MCF 10A (cell line): ENCODE data around the gene WWOX. TPM values are rescaled to one million over a fixed set of nuclear protein-coding genes. Genes with fewer than 3 reads are reported as not detected.

Source experiments
- BruUV-seq: library from RNA; stranded (reverse); fragments of 400-500 nt; replicated peaks from 2 replicates; lab custom pipeline; 2021; lab: Mats Ljungman, UMichigan
- CTCF ChIA-PET: fragments of 300-600 bp; sonication (Branson Sonifier 250); formaldehyde crosslinking; extraction: SDS; loops from one replicate; lab custom pipeline; 2021; ENCODE audit warnings: antibody characterized with exemption, inconsistent platforms; lab: Yijun Ruan, JAX
- POLR2A ChIA-PET: fragments of 300-600, 350-650 bp; sonication (Branson Sonifier 250); formaldehyde crosslinking; extraction: SDS; loops from one replicate; lab custom pipeline; 2020; ENCODE audit warnings: antibody characterized with exemption, inconsistent platforms; lab: Yijun Ruan, JAX
- DNase-seq: peaks from one replicate; pipeline ENCODE4 v3.0.0-alpha.2; 2018; ENCODE audit not compliant: unreplicated experiment
- H3K27ac Mint-ChIP-seq: one replicate; pipeline ENCODE4 v1.8.0; 2022; ENCODE audit warnings: mild to moderate bottlenecking, low read depth, mixed read lengths; ENCODE audit not compliant: unreplicated experiment
- H3K27me3 Mint-ChIP-seq: one replicate; pipeline ENCODE4 v1.8.0; 2022; ENCODE audit warnings: mixed read lengths; ENCODE audit not compliant: insufficient read depth, unreplicated experiment
- H3K36me3 Mint-ChIP-seq: one replicate; pipeline ENCODE4 v1.8.0; 2022; ENCODE audit warnings: mild to moderate bottlenecking, moderate library complexity, mixed read lengths; ENCODE audit not compliant: insufficient read depth, unreplicated experiment
- H3K4me1 Mint-ChIP-seq: one replicate; pipeline ENCODE4 v1.8.0; 2022; ENCODE audit warnings: mixed read lengths; ENCODE audit not compliant: insufficient read depth, unreplicated experiment
- H3K4me3 Mint-ChIP-seq: one replicate; pipeline ENCODE4 v1.8.0; 2022; ENCODE audit warnings: mild to moderate bottlenecking, moderate library complexity, mixed read lengths; ENCODE audit not compliant: unreplicated experiment
- H3K9me3 Mint-ChIP-seq: one replicate; pipeline ENCODE4 v1.8.0; 2022; ENCODE audit warnings: mixed read lengths; ENCODE audit not compliant: unreplicated experiment
- CTCF ChIP-seq: fragments of 200-600 bp; IDR thresholded peaks from one replicate; pipeline ENCODE4 v1.8.0; 2022; ENCODE audit warnings: antibody characterized with exemption, mild to moderate bottlenecking; ENCODE audit not compliant: unreplicated experiment
- intact Hi-C: fragments of 100-400 bp; cut with micrococcal nuclease; formaldehyde crosslinking; loops from 2 replicates; pipeline ENCODE4 v1.14.1; 2022
- total RNA-seq: library from RNA; stranded (reverse); gene quantifications from 2 replicates; pipeline ENCODE4 v1.2.3, GENCODE V29; 2022

Gene WWOX
- total RNA-seq, 1 experiment from 2014 or later = 18.1 TPM

GRCh38 chr16:78744099-78744498 is 644.6 kb downstream of the WWOX start:
- no peak overlapping the region for H3K4me3 Mint-ChIP-seq
- H3K27ac Mint-ChIP-seq = no peak overlapping the region
- no peaks in the 10 kb centered on the region for H3K4me1 Mint-ChIP-seq
- no TSS peak for BruUV-seq
- intact Hi-C loops = no loop called here
- no peaks in the 10 kb centered on the region for H3K9me3 Mint-ChIP-seq
- ChIA-PET POLR2A (no interaction called here), CTCF (interaction anchor here (0.8 kb wide), 1 partner anchor 240 kb away, joined by 3 read pairs; no protein-coding TSS in a partner anchor)
- DNase-seq = no peak
- no peaks in the 10 kb centered on the region for H3K27me3 Mint-ChIP-seq
- peaks cover 4% of the 10 kb centered on the region for H3K36me3 Mint-ChIP-seq
- no peak for TF ChIP-seq CTCF

- DNase-seq = no peak
- no peaks in the 10 kb centered on the region for H3K9me3 Mint-ChIP-seq
- no peak for TF ChIP-seq CTCF
- no TSS peak for BruUV-seq
- CTCF ChIA-PET = interaction anchor here (0.6 kb wide), 1 partner anchor 882 kb away, joined by 3 read pairs; no protein-coding TSS in a partner anchor
- H3K27me3 Mint-ChIP-seq = no peaks in the 10 kb centered on the region
- H3K36me3 Mint-ChIP-seq = peaks cover 9% of the 10 kb centered on the region
- no peaks in the 10 kb centered on the region for H3K4me1 Mint-ChIP-seq
- POLR2A ChIA-PET = no interaction called here
- no peak overlapping the region for H3K27ac Mint-ChIP-seq
- no peak overlapping the region for H3K4me3 Mint-ChIP-seq
- intact Hi-C loops = no loop called here
Observed at GRCh38 chr16:78744796-78745107, 645.3 kb downstream of the WWOX start.

GRCh38 chr16:78745108-78746019 is 645.9 kb downstream of the WWOX start:
- Mint-ChIP-seq H3K4me1 (no peaks in the 10 kb centered on the region), H3K9me3 (no peaks in the 10 kb centered on the region), H3K36me3 (peaks cover 9% of the 10 kb centered on the region), H3K4me3 (no peak overlapping the region), H3K27me3 (no peaks in the 10 kb centered on the region), H3K27ac (no peak overlapping the region)
- intact Hi-C loops = no loop called here
- CTCF ChIA-PET = interaction anchor here (0.6 to 0.7 kb wide), 2 partner anchors 144 to 882 kb away, joined by 3 read pairs; no protein-coding TSS in a partner anchor
- TF ChIP-seq CTCF = no peak
- DNase-seq = no peak
- POLR2A ChIA-PET = no interaction called here
- BruUV-seq = no TSS peak

GRCh38 chr16:78746718-78747117 is 647.3 kb downstream of the WWOX start:
- intact Hi-C loops = no loop called here
- Mint-ChIP-seq H3K27me3 (no peaks in the 10 kb centered on the region), H3K4me3 (no peak overlapping the region), H3K4me1 (no peaks in the 10 kb centered on the region), H3K9me3 (no peaks in the 10 kb centered on the region), H3K36me3 (peaks cover 9% of the 10 kb centered on the region), H3K27ac (no peak overlapping the region)
- ChIA-PET CTCF (no interaction called here), POLR2A (interaction anchor here (0.6 to 0.7 kb wide), 2 partner anchors 573 to 719 kb away, joined by 3 read pairs; no protein-coding TSS in a partner anchor)
- DNase-seq = no peak
- TF ChIP-seq CTCF = no peak
- no TSS peak for BruUV-seq
